Measurements from ENCODE around the gene HDGFL3.
A peak's percentile ranks its signal among the peaks of the same experiment; 100 is the strongest.

HDGFL3 gene

GRCh38 chr15:83192742-83193141, 14.9 kb downstream of the HDGFL3 start:
- Histone ChIP-seq H3K18ac (ENCODE audit: low read depth in 1 of 2, low read length in 2 of 2) (no peak overlapping the region), H2BK5ac (ENCODE audit: low read depth, low read length, poor library complexity, severe bottlenecking) (no peak overlapping the region), H3K9ac (ENCODE audit: low read length) (no peak overlapping the region), H2AFZ (ENCODE audit: low read depth, low read length) (no peak overlapping the region), H4K91ac (ENCODE audit: low read length) (no peak overlapping the region), H2BK120ac (ENCODE audit: low read depth, low read length) (no peak overlapping the region), H3K4me2 (ENCODE audit: low read length, poor library complexity, severe bottlenecking) (no peak overlapping the region), H2BK12ac (ENCODE audit: low read length in 2 of 2) (no peak overlapping the region), H3K9me3 (ENCODE audit: control insufficient read depth, low read length) (no peaks in the 10 kb centered on the region), H4K8ac (ENCODE audit: low read length) (no peak overlapping the region), H3K36me3 (ENCODE audit: control insufficient read depth in 1 of 2, insufficient read depth in 2 of 2, low read depth in 1 of 2, low read length in 2 of 2) (no peaks in the 10 kb centered on the region), H2AK5ac (ENCODE audit: low read length, severe bottlenecking) (no peak overlapping the region), H2BK15ac (ENCODE audit: low read depth, poor library complexity, severe bottlenecking) (no peak overlapping the region), H3K4me1 (ENCODE audit: control insufficient read depth, insufficient read depth, low read depth, low read length) (peaks cover 2% of the 10 kb centered on the region), H3K27me3 (ENCODE audit: control insufficient read depth in 1 of 2, insufficient read depth in 1 of 2, low read length in 2 of 2) (no peaks in the 10 kb centered on the region), H3K14ac (ENCODE audit: low read length in 2 of 2) (no peak overlapping the region), H3K79me1 (replicated peaks; ENCODE audit: low read length, poor library complexity, severe bottlenecking) (peaks cover 22% of the 10 kb centered on the region), H3K27ac (ENCODE audit: low read length, poor library complexity, severe bottlenecking) (no peak overlapping the region), H3K4me3 (ENCODE audit: insufficient read depth in 1 of 2, low read depth in 1 of 2, low read length in 2 of 2) (no peak overlapping the region), H3K4ac (ENCODE audit: low read depth in 1 of 2, low read length in 2 of 2) (no peak overlapping the region), H3K23ac (ENCODE audit: low read length in 2 of 2) (no peak overlapping the region)
- DNase-seq, result no peak
- 89% methylated on average over 1 of the region's 2 CpGs for WGBS

DNA sequence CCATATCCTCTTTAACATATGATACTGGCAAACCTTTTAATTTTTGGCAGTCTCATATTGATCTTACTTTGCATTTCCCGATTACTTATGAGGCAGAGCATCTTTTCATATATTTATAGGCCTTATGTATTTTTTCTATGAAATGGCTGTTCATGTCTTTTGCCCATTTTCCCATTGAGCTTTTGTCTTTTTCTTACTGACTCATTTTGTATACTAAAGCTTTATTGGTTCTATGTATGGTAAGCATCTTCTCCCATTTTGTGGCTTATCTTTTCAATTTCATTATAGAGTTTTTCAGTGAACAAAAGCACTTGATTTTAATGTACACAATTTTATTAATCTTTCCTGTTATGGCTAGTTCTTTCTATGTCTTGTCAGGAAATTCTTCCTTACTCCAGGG, 17.2 kb downstream of the HDGFL3 start:
- peaks cover 2% of the 10 kb centered on the region for H3K4me1 ChIP-seq (ENCODE audit: control insufficient read depth, insufficient read depth, low read depth, low read length)
- H3K9me3 ChIP-seq (ENCODE audit: control insufficient read depth, low read length), result no peaks in the 10 kb centered on the region
- H2BK15ac ChIP-seq (ENCODE audit: low read depth, poor library complexity, severe bottlenecking), result no peak overlapping the region
- H2BK120ac ChIP-seq (ENCODE audit: low read depth, low read length), result no peak overlapping the region
- H3K4me3 ChIP-seq (ENCODE audit: insufficient read depth in 1 of 2, low read depth in 1 of 2, low read length in 2 of 2), result no peak overlapping the region
- H2AK5ac ChIP-seq (ENCODE audit: low read length, severe bottlenecking), result no peak overlapping the region
- no peak overlapping the region for H2BK12ac ChIP-seq (ENCODE audit: low read length in 2 of 2)
- H4K91ac ChIP-seq (ENCODE audit: low read length), result no peak overlapping the region
- H3K14ac ChIP-seq (ENCODE audit: low read length in 2 of 2), result no peak overlapping the region
- WGBS, result 100% methylated on average over 1 of the region's 1 CpG
- no peak overlapping the region for H3K4me2 ChIP-seq (ENCODE audit: low read length, poor library complexity, severe bottlenecking)
- no peak overlapping the region for H3K23ac ChIP-seq (ENCODE audit: low read length in 2 of 2)
- H3K79me1 ChIP-seq (replicated peaks; ENCODE audit: low read length, poor library complexity, severe bottlenecking), result peaks cover 26% of the 10 kb centered on the region
- H3K27me3 ChIP-seq (ENCODE audit: control insufficient read depth in 1 of 2, insufficient read depth in 1 of 2, low read length in 2 of 2), result no peaks in the 10 kb centered on the region
- no peak overlapping the region for H3K18ac ChIP-seq (ENCODE audit: low read depth in 1 of 2, low read length in 2 of 2)
- no peak for DNase-seq
- no peak overlapping the region for H3K9ac ChIP-seq (ENCODE audit: low read length)
- no peak overlapping the region for H2BK5ac ChIP-seq (ENCODE audit: low read depth, low read length, poor library complexity, severe bottlenecking)
- no peaks in the 10 kb centered on the region for H3K36me3 ChIP-seq (ENCODE audit: control insufficient read depth in 1 of 2, insufficient read depth in 2 of 2, low read depth in 1 of 2, low read length in 2 of 2)
- H2AFZ ChIP-seq (ENCODE audit: low read depth, low read length), result no peak overlapping the region
- no peak overlapping the region for H3K4ac ChIP-seq (ENCODE audit: low read depth in 1 of 2, low read length in 2 of 2)
- no peak overlapping the region for H4K8ac ChIP-seq (ENCODE audit: low read length)
- no peak overlapping the region for H3K27ac ChIP-seq (ENCODE audit: low read length, poor library complexity, severe bottlenecking)

GRCh38 chr15:83185561-83185960, 22.1 kb downstream of the HDGFL3 start:
- Histone ChIP-seq H3K27ac (ENCODE audit: low read length, poor library complexity, severe bottlenecking) (no peak overlapping the region), H2BK15ac (ENCODE audit: low read depth, poor library complexity, severe bottlenecking) (no peak overlapping the region), H3K4me3 (ENCODE audit: insufficient read depth in 1 of 2, low read depth in 1 of 2, low read length in 2 of 2) (no peak overlapping the region), H3K14ac (ENCODE audit: low read length in 2 of 2) (no peak overlapping the region), H2BK5ac (ENCODE audit: low read depth, low read length, poor library complexity, severe bottlenecking) (no peak overlapping the region), H3K4me1 (ENCODE audit: control insufficient read depth, insufficient read depth, low read depth, low read length) (no peaks in the 10 kb centered on the region), H3K79me1 (replicated peaks; ENCODE audit: low read length, poor library complexity, severe bottlenecking) (peaks cover 26% of the 10 kb centered on the region), H4K91ac (ENCODE audit: low read length) (no peak overlapping the region), H3K9me3 (ENCODE audit: control insufficient read depth, low read length) (no peaks in the 10 kb centered on the region), H4K8ac (ENCODE audit: low read length) (no peak overlapping the region), H3K23ac (ENCODE audit: low read length in 2 of 2) (no peak overlapping the region), H2AK5ac (ENCODE audit: low read length, severe bottlenecking) (no peak overlapping the region), H3K4me2 (ENCODE audit: low read length, poor library complexity, severe bottlenecking) (no peak overlapping the region), H3K18ac (ENCODE audit: low read depth in 1 of 2, low read length in 2 of 2) (no peak overlapping the region), H3K9ac (ENCODE audit: low read length) (no peak overlapping the region), H2AFZ (ENCODE audit: low read depth, low read length) (no peak overlapping the region), H3K27me3 (ENCODE audit: control insufficient read depth in 1 of 2, insufficient read depth in 1 of 2, low read length in 2 of 2) (no peaks in the 10 kb centered on the region), H2BK120ac (ENCODE audit: low read depth, low read length) (no peak overlapping the region), H3K4ac (ENCODE audit: low read depth in 1 of 2, low read length in 2 of 2) (no peak overlapping the region), H3K36me3 (ENCODE audit: control insufficient read depth in 1 of 2, insufficient read depth in 2 of 2, low read depth in 1 of 2, low read length in 2 of 2) (no peaks in the 10 kb centered on the region), H2BK12ac (ENCODE audit: low read length in 2 of 2) (no peak overlapping the region)
- WGBS, result 96% methylated on average over 3 of the region's 3 CpGs
- no peak for DNase-seq

- 97% methylated on average over 2 of the region's 3 CpGs for WGBS
These were observed 28.7 kb downstream of the HDGFL3 start for GRCh38 chr15:83178869-83179325.

More at GRCh38 chr15:83178869-83179325, 28.7 kb downstream of the HDGFL3 start:
- Histone ChIP-seq H3K4me1 (ENCODE audit: control insufficient read depth, insufficient read depth, low read depth, low read length) (peaks cover 4% of the 10 kb centered on the region), H3K9ac (ENCODE audit: low read length) (no peak overlapping the region), H4K8ac (ENCODE audit: low read length) (no peak overlapping the region), H2AFZ (ENCODE audit: low read depth, low read length) (no peak overlapping the region), H2AK5ac (ENCODE audit: low read length, severe bottlenecking) (no peak overlapping the region), H3K14ac (ENCODE audit: low read length in 2 of 2) (no peak overlapping the region), H2BK15ac (ENCODE audit: low read depth, poor library complexity, severe bottlenecking) (no peak overlapping the region), H3K4me2 (ENCODE audit: low read length, poor library complexity, severe bottlenecking) (peak overlapping the region; percentile 43), H3K79me1 (replicated peaks; ENCODE audit: low read length, poor library complexity, severe bottlenecking) (peaks cover 26% of the 10 kb centered on the region), H3K36me3 (ENCODE audit: control insufficient read depth in 1 of 2, insufficient read depth in 2 of 2, low read depth in 1 of 2, low read length in 2 of 2) (no peaks in the 10 kb centered on the region), H2BK12ac (ENCODE audit: low read length in 2 of 2) (no peak overlapping the region), H3K23ac (ENCODE audit: low read length in 2 of 2) (no peak overlapping the region), H3K4ac (ENCODE audit: low read depth in 1 of 2, low read length in 2 of 2) (no peak overlapping the region), H3K4me3 (ENCODE audit: insufficient read depth in 1 of 2, low read depth in 1 of 2, low read length in 2 of 2) (no peak overlapping the region), H3K9me3 (ENCODE audit: control insufficient read depth, low read length) (no peaks in the 10 kb centered on the region), H3K27me3 (ENCODE audit: control insufficient read depth in 1 of 2, insufficient read depth in 1 of 2, low read length in 2 of 2) (no peaks in the 10 kb centered on the region), H3K27ac (ENCODE audit: low read length, poor library complexity, severe bottlenecking) (no peak overlapping the region), H4K91ac (ENCODE audit: low read length) (peak overlapping the region; percentile 15), H2BK120ac (ENCODE audit: low read depth, low read length) (no peak overlapping the region), H2BK5ac (ENCODE audit: low read depth, low read length, poor library complexity, severe bottlenecking) (no peak overlapping the region), H3K18ac (ENCODE audit: low read depth in 1 of 2, low read length in 2 of 2) (peak overlapping the region in 1 of 2 experiments; percentile 48)
- no peak for DNase-seq
